SK-N-MC (cell line): ENCODE results near the gene VSNL1.

Source experiments
- DNase-seq: peaks from one replicate; pipeline ENCODE4 v3.0.0-alpha.2; 2011; ENCODE audit warnings: low read depth, low spot score
- H3K27ac ChIP-seq: fragments of 200-600 bp; sonication (generic); 2 replicates; pipeline ENCODE4 v1.5.1; 2016; ENCODE audit warnings: mixed run types
- H3K36me3 ChIP-seq: fragments of 200-600 bp; sonication (generic); 2 replicates; pipeline ENCODE4 v1.6.1; 2017; ENCODE audit warnings: antibody characterized with exemption, low read length, mixed read lengths; ENCODE audit not compliant: insufficient read depth
- H3K4me3 ChIP-seq: fragments of 200-600 bp; sonication (generic); 2 replicates; pipeline ENCODE4 v1.5.1; 2016
- H3K9ac ChIP-seq: fragments of 200-600 bp; sonication (generic); 2 replicates; pipeline ENCODE4 v1.8.0; 2017; ENCODE audit warnings: mixed run types, mixed read lengths; ENCODE audit not compliant: insufficient read length
- H3K9me3 ChIP-seq: fragments of 200-600 bp; sonication (generic); 2 replicates; pipeline ENCODE4 v1.6.1; 2017; ENCODE audit warnings: low read depth, mild to moderate bottlenecking, antibody characterized with exemption, low read length, moderate library complexity, mixed read lengths
- EZH2 ChIP-seq: fragments of 200-600 bp; sonication (generic); IDR thresholded peaks from one replicate; pipeline ENCODE4 v1.6.1; 2017; ENCODE audit warnings: antibody characterized with exemption
- FOXP2 ChIP-seq: optimal IDR thresholded peaks from 2 replicates; pipeline ENCODE3; 2011; ENCODE audit warnings: mild to moderate bottlenecking, moderate library complexity; ENCODE audit not compliant: insufficient read depth; ENCODE audit errors: extremely low read length, control extremely low read depth
- POLR2AphosphoS5 ChIP-seq: IDR thresholded peaks from 2 replicates; pipeline ENCODE4 v1.6.1; 2012; ENCODE audit warnings: mild to moderate bottlenecking, low read depth, low read length, borderline replicate concordance

The VSNL1 gene

DNA sequence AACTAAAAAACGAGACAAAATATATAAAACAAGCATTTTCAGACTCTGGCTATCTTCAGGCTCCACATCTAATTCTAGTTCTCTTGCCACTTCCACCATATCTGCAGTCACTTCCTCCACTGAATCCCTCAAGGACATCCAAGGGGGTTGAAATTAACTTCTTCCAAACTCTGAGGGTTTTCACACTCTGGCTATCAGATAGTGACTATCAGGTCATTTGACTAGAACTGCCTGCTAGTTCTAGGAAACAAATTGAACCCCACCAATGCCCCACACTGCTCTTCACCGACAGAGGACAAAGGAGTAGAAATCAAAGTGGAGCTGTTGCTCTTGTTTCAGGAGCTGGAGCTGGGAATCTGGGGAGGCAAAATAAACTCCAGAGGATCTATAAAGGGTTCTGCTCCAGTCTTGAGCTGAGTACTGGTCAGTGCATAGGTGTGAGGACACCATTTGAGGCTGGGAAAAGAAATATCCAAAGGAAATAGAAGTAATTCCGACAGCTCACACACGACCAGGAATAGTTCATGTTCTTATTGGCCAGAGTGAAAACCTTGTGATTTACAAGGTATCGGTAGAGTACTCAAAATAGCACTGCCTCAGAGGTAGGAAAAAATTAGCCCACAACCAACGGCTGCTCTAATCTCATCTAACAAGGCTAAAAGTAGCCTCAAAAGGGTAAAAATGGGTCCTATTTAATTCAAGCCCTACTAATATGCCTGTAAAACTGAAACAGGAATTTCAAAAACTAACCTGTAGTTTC lies 141.8 kb downstream of the VSNL1 start:
- Histone ChIP-seq H3K9ac (no peak overlapping the region), H3K4me3 (no peak overlapping the region), H3K9me3 (no peaks in the 10 kb centered on the region), H3K27ac (no peak overlapping the region), H3K36me3 (peaks cover 57% of the 10 kb centered on the region)
- TF ChIP-seq EZH2, result no peak
- no peak for TF ChIP-seq POLR2AphosphoS5
- no peak for TF ChIP-seq FOXP2
- DNase-seq, result no peak

DNA sequence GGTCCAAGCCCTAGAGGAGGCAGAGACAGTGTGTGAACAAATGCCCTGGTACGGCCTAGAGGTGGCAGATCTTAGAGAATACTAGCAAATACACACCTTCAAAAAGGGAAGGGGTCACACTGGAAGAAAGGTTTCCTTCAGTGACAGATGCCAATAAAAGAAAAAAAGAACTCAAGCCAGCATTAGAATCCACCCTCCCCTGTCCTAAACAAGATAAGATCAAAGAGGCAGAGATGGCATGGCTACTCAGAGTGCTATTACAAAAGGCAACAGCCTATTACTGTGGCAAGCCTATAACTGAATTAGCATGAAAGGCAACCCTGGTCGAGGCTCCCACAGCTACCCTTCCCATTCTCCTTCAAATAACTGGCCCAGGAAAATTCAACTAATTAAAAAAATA lies 143.5 kb downstream of the VSNL1 start:
- no peak for DNase-seq
- no peak overlapping the region for H3K4me3 ChIP-seq
- H3K9me3 ChIP-seq, result no peaks in the 10 kb centered on the region
- peaks cover 57% of the 10 kb centered on the region for H3K36me3 ChIP-seq
- H3K27ac ChIP-seq, result no peak overlapping the region
- TF ChIP-seq POLR2AphosphoS5 (no peak), FOXP2 (no peak), EZH2 (no peak)
- no peak overlapping the region for H3K9ac ChIP-seq

- Histone ChIP-seq H3K27ac (no peak overlapping the region), H3K9ac (no peak overlapping the region), H3K4me3 (no peak overlapping the region), H3K9me3 (no peaks in the 10 kb centered on the region), H3K36me3 (peaks cover 56% of the 10 kb centered on the region)
- DNase-seq, result no peak
- no peak for TF ChIP-seq FOXP2
These were observed 148.1 kb downstream of the VSNL1 start for GRCh38 chr2:17688600-17688999.

- TF ChIP-seq POLR2AphosphoS5 (no peak), EZH2 (no peak), FOXP2 (no peak)
- H3K4me3 ChIP-seq, result no peak overlapping the region
- peaks cover 56% of the 10 kb centered on the region for H3K36me3 ChIP-seq
- no peak overlapping the region for H3K27ac ChIP-seq
- no peaks in the 10 kb centered on the region for H3K9me3 ChIP-seq
- H3K9ac ChIP-seq, result no peak overlapping the region
- no peak for DNase-seq
These were observed 148.5 kb downstream of the VSNL1 start for GRCh38 chr2:17689010-17689409.

- DNase-seq, result no peak
- Histone ChIP-seq H3K9me3 (no peaks in the 10 kb centered on the region), H3K4me3 (no peak overlapping the region), H3K36me3 (peaks cover 70% of the 10 kb centered on the region), H3K9ac (no peak overlapping the region), H3K27ac (no peak overlapping the region)
- TF ChIP-seq FOXP2, result no peak
- no peak for TF ChIP-seq POLR2AphosphoS5
- no peak for TF ChIP-seq EZH2
These were observed 150.3 kb downstream of the VSNL1 start for GRCh38 chr2:17690776-17691175.
